ES-I3 (cell line): Measurements from ENCODE around the gene MRPL2.

Experiments
- H3K36me3 ChIP-seq: 2 replicates; pipeline ENCODE4 v1.6.1; 2013; ENCODE audit warnings: mild to moderate bottlenecking, low read length, control low read depth, moderate library complexity; ENCODE audit not compliant: insufficient read depth
- H3K4me1 ChIP-seq: 2 replicates; pipeline ENCODE4 v1.6.1; 2013; ENCODE audit warnings: mild to moderate bottlenecking, control low read depth, low read length; ENCODE audit not compliant: insufficient read depth
- H3K9ac ChIP-seq: 2 replicates; pipeline ENCODE4 v1.6.1; 2013; ENCODE audit warnings: low read depth, mild to moderate bottlenecking, low read length, moderate library complexity
- H3K9me3 ChIP-seq: 2 replicates; pipeline ENCODE4 v1.6.1; 2013; ENCODE audit warnings: mild to moderate bottlenecking, low read length, moderate library complexity; ENCODE audit not compliant: control insufficient read depth, insufficient read depth

MRPL2 gene

GRCh38 chr6:43059168-43060033, at the start of gene MRPL2, which contains the start of gene KLC4:
MRPL2 (minus strand) TSS chr6:43059434; CDS start chr6:43059381, 53 bp downstream.
KLC4 (plus strand) TSS chr6:43059631; CDS start chr6:43061336, 1,705 bp downstream.
- Histone ChIP-seq H3K9ac (peak within 1 kb of the TSS; percentile 82), H3K9me3 (no peaks in the 10 kb centered on the region), H3K4me1 (peaks cover 3% of the 10 kb centered on the region; the same call in 1 of the 2 replicates), H3K36me3 (no peaks in the 10 kb centered on the region)

- Histone ChIP-seq H3K9me3 (no peaks in the 10 kb centered on the region), H3K36me3 (no peaks in the 10 kb centered on the region), H3K9ac (no peak overlapping the region), H3K4me1 (peaks cover 10% of the 10 kb centered on the region)
Observed at GRCh38 chr6:43107344-43108062, 48.3 kb upstream of the MRPL2 start.

GRCh38 chr6:43105538-43106222, 46.4 kb upstream of the MRPL2 start:
- Histone ChIP-seq H3K4me1 (peaks cover 10% of the 10 kb centered on the region), H3K9me3 (no peaks in the 10 kb centered on the region), H3K9ac (no peak overlapping the region), H3K36me3 (no peaks in the 10 kb centered on the region)

GRCh38 chr6:43103253-43103876, 44.1 kb upstream of the MRPL2 start:
- no peaks in the 10 kb centered on the region for H3K36me3 ChIP-seq
- H3K9me3 ChIP-seq: no peaks in the 10 kb centered on the region
- H3K9ac ChIP-seq: no peak overlapping the region
- H3K4me1 ChIP-seq: peaks cover 10% of the 10 kb centered on the region

GRCh38 chr6:43101497-43101896, 42.3 kb upstream of the MRPL2 start:
- H3K36me3 ChIP-seq: no peaks in the 10 kb centered on the region
- no peaks in the 10 kb centered on the region for H3K9me3 ChIP-seq
- no peak overlapping the region for H3K9ac ChIP-seq
- H3K4me1 ChIP-seq: peaks cover 23% of the 10 kb centered on the region

GRCh38 chr6:43097502-43097901, 38.3 kb upstream of the MRPL2 start:
- Histone ChIP-seq H3K9me3 (no peaks in the 10 kb centered on the region), H3K4me1 (peaks cover 32% of the 10 kb centered on the region), H3K9ac (no peak overlapping the region), H3K36me3 (no peaks in the 10 kb centered on the region)

GRCh38 chr6:43097098-43097489, 37.9 kb upstream of the MRPL2 start:
- H3K9me3 ChIP-seq: no peaks in the 10 kb centered on the region
- no peaks in the 10 kb centered on the region for H3K36me3 ChIP-seq
- no peak overlapping the region for H3K9ac ChIP-seq
- peaks cover 32% of the 10 kb centered on the region for H3K4me1 ChIP-seq

- Histone ChIP-seq H3K36me3 (no peaks in the 10 kb centered on the region), H3K9me3 (no peaks in the 10 kb centered on the region), H3K9ac (no peak overlapping the region), H3K4me1 (peaks cover 32% of the 10 kb centered on the region)
Observed at GRCh38 chr6:43096451-43097097, 37.3 kb upstream of the MRPL2 start.

GRCh38 chr6:43095939-43096338, 36.7 kb upstream of the MRPL2 start:
- no peak overlapping the region for H3K9ac ChIP-seq
- no peaks in the 10 kb centered on the region for H3K36me3 ChIP-seq
- peaks cover 32% of the 10 kb centered on the region for H3K4me1 ChIP-seq
- no peaks in the 10 kb centered on the region for H3K9me3 ChIP-seq

GRCh38 chr6:43093436-43094289, 34.4 kb upstream of the MRPL2 start:
- Histone ChIP-seq H3K9ac (no peak overlapping the region), H3K9me3 (no peaks in the 10 kb centered on the region), H3K4me1 (peaks cover 46% of the 10 kb centered on the region), H3K36me3 (no peaks in the 10 kb centered on the region)

GRCh38 chr6:43092635-43093034, 33.4 kb upstream of the MRPL2 start:
- peaks cover 43% of the 10 kb centered on the region for H3K4me1 ChIP-seq
- no peak overlapping the region for H3K9ac ChIP-seq
- H3K36me3 ChIP-seq: no peaks in the 10 kb centered on the region
- no peaks in the 10 kb centered on the region for H3K9me3 ChIP-seq

GRCh38 chr6:43091436-43091991, 32.3 kb upstream of the MRPL2 start:
- Histone ChIP-seq H3K4me1 (peaks cover 34% of the 10 kb centered on the region), H3K9me3 (no peaks in the 10 kb centered on the region), H3K36me3 (no peaks in the 10 kb centered on the region), H3K9ac (no peak overlapping the region)

- Histone ChIP-seq H3K9ac (no peak overlapping the region), H3K36me3 (no peaks in the 10 kb centered on the region), H3K9me3 (no peaks in the 10 kb centered on the region), H3K4me1 (peaks cover 30% of the 10 kb centered on the region)
Observed at GRCh38 chr6:43091020-43091419, 31.8 kb upstream of the MRPL2 start.
